GM12875 (cell line): ENCODE measurements around the gene DEUP1.
"Not testable (repeated sequence)": the region's sequence is repeated elsewhere in the genome, so short reads cannot be mapped to it uniquely, and the experiment has no call there.

Experiments
- H3K4me3 ChIP-seq: one replicate; pipeline ENCODE4 v1.5.1; 2011; ENCODE audit warnings: low read depth, low read length, control low read depth
- TF ChIP-seq, protein P1 (sequence below): IDR thresholded peaks from 2 replicates; pipeline ENCODE4 v1.5.1; 2011; ENCODE audit warnings: low read depth, mild to moderate bottlenecking, control low read depth, inconsistent platforms, low read length, moderate library complexity, borderline replicate concordance; ENCODE audit not compliant: insufficient read depth

DEUP1 gene

DNA sequence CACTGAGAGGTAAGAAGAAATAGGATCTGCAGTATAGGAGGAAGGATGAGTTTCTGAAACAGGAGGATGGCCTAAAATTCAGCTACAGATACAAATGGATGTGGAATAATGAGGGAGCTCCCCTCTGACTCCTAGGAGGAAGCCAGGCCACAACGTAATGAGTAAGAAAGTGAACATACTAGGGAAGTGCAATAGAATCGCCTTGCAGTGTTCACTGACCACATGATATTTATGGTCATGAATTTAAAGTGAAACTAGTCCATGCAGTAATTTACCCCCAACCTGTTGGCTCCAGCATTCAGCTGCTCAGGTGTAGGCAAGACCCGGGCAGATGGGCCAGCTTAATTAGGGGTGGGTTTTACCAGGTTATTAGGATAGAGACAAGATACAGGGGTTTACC, 101.7 kb downstream of the DEUP1 start:
- TF ChIP-seq, protein P1, sequence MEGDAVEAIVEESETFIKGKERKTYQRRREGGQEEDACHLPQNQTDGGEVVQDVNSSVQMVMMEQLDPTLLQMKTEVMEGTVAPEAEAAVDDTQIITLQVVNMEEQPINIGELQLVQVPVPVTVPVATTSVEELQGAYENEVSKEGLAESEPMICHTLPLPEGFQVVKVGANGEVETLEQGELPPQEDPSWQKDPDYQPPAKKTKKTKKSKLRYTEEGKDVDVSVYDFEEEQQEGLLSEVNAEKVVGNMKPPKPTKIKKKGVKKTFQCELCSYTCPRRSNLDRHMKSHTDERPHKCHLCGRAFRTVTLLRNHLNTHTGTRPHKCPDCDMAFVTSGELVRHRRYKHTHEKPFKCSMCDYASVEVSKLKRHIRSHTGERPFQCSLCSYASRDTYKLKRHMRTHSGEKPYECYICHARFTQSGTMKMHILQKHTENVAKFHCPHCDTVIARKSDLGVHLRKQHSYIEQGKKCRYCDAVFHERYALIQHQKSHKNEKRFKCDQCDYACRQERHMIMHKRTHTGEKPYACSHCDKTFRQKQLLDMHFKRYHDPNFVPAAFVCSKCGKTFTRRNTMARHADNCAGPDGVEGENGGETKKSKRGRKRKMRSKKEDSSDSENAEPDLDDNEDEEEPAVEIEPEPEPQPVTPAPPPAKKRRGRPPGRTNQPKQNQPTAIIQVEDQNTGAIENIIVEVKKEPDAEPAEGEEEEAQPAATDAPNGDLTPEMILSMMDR, result no peak
- H3K4me3 ChIP-seq, result no peak overlapping the region

DNA sequence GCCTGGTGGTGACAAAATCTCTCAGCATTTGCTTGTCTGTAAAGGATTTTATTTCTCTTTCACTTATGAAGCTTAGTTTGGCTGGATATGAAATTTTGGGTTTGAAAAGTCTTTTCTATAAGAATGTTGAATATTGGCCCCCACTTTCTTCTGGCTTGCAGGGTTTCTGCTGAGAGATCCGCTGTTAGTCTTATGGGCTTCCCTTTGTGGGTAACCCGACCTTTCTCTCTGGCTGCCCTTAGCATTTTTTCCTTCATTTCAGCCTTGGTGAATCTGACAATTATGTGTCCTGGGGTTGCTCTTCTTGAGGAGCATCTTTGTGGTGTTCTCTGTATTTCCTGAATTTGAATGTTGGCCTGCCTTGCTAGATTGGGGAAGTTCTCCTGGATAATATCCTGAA, 112.7 kb downstream of the DEUP1 start:
- not testable (repeated sequence) for H3K4me3 ChIP-seq

DNA sequence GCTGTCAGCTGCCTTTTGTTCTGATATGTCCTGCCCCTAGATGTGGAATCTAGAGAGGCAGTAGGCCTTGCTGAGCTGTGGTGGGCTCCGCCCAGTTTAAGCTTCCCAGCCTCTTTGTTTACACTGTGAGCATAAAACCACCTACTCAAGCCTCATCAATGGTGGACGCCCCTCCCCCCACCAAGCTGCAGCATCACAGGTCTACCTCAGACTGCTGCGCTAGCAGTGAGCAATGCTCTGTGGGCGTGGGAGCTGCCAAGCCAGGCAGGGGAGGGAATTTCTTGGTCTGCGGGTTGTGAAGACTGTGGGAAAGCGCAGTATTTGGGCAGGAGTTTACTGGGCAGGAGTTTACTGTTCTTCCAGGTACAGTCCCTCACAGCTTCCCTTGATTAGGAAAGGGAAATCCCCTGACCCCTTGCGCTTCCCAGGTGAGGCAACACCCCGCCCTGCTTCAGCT, 114.1 kb downstream of the DEUP1 start:
- H3K4me3 ChIP-seq, result no peak overlapping the region
- TF ChIP-seq, protein P1, result no peak

DNA sequence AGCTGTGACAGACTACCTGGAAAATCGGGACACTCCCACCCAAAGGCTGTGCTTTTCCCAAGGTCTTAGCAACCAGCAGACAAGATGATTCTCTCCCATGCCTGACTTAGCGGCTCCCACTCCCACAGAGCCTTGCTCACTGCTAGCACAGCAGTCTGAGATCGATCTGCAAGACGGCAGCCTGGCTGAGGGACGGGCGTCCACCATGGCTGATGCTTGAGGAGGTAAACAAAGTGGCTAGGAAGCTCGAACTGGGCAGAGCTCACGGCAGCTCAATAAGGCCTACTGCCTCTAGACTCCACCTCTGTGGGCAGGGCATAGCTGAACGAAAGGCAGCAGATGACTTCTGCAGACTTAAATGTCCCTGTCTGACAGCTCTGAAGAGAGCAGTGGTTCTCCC, 127.7 kb downstream of the DEUP1 start:
- TF ChIP-seq, protein P1, result no peak
- H3K4me3 ChIP-seq, result no peak overlapping the region

DNA sequence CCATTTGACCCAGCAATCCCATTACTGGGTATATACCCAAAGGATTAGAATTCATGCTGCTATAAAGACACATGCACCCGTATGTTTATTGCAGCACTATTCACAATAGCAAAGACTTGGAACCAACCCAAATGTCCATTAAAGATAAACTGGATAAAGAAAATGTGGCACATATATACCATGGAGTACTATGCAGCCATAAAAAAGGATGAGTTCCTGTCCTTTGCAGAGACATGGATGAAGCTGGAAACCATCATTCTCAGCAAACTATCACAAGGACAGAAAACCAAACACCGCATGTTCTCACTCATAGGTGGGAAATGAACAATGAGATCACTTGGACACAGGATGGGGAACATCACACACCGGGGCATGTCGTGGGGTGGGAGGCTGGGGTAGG, 133.1 kb downstream of the DEUP1 start:
- H3K4me3 ChIP-seq, result not testable (repeated sequence)

DNA sequence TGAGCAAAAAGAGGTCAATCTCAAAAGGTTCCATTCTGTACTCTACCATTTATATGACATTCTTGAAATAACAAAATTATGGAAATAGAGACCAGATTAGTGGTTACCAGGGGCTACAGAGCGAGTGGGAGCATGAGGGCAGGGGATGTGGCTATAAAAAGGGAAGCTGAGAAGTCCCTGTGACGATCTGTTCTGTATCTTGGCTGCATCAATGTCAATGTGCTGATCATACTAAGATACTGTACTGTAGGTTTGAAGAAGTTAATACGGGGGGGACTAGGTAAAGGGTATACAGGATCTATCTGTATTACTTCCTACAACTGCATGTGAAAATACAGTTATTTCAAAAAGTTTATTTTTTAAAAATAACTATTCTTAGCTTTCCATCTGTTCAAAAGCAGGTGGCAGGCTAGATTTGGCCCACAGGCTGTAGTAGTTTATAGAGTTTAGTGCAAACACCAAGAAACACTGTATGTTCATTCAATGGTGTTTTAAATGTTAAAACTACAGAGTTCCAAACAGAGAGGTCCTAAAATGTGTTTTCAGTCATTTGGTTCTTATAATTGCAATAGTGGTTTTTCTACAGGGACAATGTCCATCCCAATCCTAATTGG, 134.5 kb downstream of the DEUP1 start:
- H3K4me3 ChIP-seq, result no peak overlapping the region
- TF ChIP-seq, protein P1, result no peak

DNA sequence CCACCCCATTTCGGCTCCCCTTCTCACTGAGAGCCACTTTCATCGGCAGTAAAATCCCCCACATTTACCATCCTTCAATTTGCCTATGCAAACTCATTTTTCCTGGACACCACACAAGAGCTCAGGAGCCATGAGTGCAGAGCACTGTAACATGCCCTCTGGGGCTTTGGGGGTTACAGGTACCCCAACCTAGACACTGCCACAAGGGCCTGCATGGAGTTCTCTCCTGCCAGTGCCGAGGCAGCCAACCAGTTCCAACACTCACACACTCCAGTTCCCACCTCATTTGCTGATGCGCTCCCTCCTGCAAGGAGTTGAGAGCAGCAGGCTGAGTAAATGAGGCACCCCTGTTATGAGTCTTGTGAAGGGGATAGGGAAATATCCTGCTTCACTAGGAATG, 136.5 kb downstream of the DEUP1 start:
- no peak overlapping the region for H3K4me3 ChIP-seq
- TF ChIP-seq, protein P1, result no peak

DNA sequence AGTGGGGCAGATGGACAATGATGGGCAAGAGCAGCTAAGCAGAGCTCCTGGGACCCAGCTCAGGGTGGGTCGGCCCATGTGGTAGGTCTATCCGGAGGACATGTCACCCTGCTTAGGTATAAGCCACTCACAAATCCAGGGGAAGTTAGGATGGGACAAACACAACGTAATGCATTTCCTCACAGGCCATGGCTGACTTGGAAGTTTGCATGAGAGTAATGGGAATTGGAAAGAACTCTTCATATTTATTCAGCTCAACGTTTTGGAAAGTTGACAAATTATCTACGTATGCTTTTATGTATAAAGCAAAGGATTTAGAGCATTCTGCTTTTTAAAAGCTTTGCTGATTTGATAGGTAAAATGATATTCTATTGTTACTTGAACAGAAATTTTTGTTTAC, 137.7 kb downstream of the DEUP1 start:
- TF ChIP-seq, protein P1, result no peak
- no peak overlapping the region for H3K4me3 ChIP-seq
